ENCODE measurements around the gene INTS1. TPM values are rescaled to one million over a fixed set of nuclear protein-coding genes. Genes with fewer than 3 reads are reported as not detected.

Gene INTS1
- total RNA-seq, 1 experiment from 2014 or later, result 122 TPM

- peaks cover 55% of the 10 kb centered on the region for H3K4me1 ChIP-seq
- Mint-ChIP-seq H3K9me3 (ENCODE audit: unreplicated experiment) (no peaks in the 10 kb centered on the region), H3K36me3 (ENCODE audit: insufficient read depth, unreplicated experiment) (peaks cover 41% of the 10 kb centered on the region), H3K27me3 (ENCODE audit: insufficient read depth, unreplicated experiment) (no peaks in the 10 kb centered on the region), H3K4me1 (ENCODE audit: low read depth, unreplicated experiment) (peaks cover 11% of the 10 kb centered on the region), H3K27ac (ENCODE audit: unreplicated experiment) (peak overlapping the region; percentile 95), H3K4me3 (ENCODE audit: unreplicated experiment) (peak overlapping the region; percentile 92)
- H3K27me3 ChIP-seq (replicated peaks; ENCODE audit: control insufficient read depth, insufficient read depth, low read length), result no peaks in the 10 kb centered on the region
- intact Hi-C loops (cut with micrococcal nuclease; ENCODE audit: unreplicated experiment), result no loop called here
- CTCF ChIA-PET, result no interaction called here
- TF ChIP-seq CTCF (IDR thresholded peaks at IDR 0.05; ENCODE audit: insufficient read depth in 1 of 2, low read depth in 1 of 2, low read length in 1 of 2, severe bottlenecking in 1 of 2, unreplicated experiment in 1 of 2), result no peak
- peak overlapping the region; percentile 16 for H3K4me3 ChIP-seq (ENCODE audit: low read depth, low read length)
- DNase-seq, result no peak
- POLR2A ChIA-PET, result interaction anchor here (1.1 kb wide), 1 partner anchor 23 kb away, joined by 4 read pairs; the partner anchor contains the start of gene TMEM184A
- no TSS peak for BruUV-seq (replicated peaks)
- no peaks in the 10 kb centered on the region; the same call in 1 of the 2 replicates for H3K36me3 ChIP-seq (ENCODE audit: control insufficient read depth, insufficient read depth, low read length)
- H3K9me3 ChIP-seq, result no peaks in the 10 kb centered on the region
Observed at GRCh38 chr7:1533255-1533546, 29.0 kb upstream of the INTS1 start.

DNA sequence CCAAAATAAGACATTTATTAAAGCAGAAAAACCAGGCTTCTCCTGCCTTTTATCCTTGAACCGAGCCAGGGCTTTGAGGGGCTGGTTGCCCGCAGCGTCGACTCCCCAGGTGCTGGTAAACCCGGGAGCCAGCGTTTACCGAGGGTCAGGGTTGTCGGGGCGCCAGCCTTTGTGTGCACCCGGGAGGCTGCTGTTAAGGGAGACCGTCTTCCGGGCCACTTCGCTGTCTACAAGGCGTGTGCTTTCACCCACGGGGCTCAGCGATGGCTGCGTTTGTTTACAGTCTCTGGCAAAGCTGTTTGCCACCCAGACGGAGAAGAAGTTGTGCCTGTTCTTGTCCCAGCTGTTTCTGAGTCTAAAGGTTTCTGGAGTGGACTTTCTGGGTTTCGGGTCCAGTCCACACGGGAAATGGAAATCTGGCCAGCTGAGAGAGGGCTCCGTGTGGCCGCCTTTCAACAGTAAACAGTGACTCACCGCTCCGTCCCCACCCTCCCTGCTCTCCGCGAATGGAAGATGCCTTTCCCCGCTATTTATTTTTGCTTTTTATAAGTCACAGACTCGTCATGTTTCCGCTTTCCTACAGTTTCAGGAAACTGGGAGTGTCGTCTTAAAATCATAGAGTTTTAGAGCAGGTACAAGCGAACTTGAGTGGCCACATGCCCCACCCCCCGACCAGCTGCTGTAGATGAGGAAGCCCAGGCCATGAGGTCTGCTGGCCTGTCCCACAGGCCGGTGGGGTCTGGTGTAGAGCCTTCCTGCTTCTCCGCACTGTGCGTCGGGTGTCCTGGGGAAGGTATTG is 28.5 kb upstream of the INTS1 start:
- Histone ChIP-seq H3K4me1 (peaks cover 52% of the 10 kb centered on the region), H3K27me3 (replicated peaks; ENCODE audit: control insufficient read depth, insufficient read depth, low read length) (no peaks in the 10 kb centered on the region), H3K4me3 (ENCODE audit: low read depth, low read length) (peak overlapping the region; percentile 71), H3K9me3 (no peaks in the 10 kb centered on the region), H3K36me3 (ENCODE audit: control insufficient read depth, insufficient read depth, low read length) (no peaks in the 10 kb centered on the region; the same call in 1 of the 2 replicates)
- H3K27me3 Mint-ChIP-seq (ENCODE audit: insufficient read depth, unreplicated experiment), result no peaks in the 10 kb centered on the region
- DNase-seq, result peak in 1 of 2 experiments; percentile 50
- POLR2A ChIA-PET, result no interaction called here
- BruUV-seq (replicated peaks), result TSS peak; percentile 39
- CTCF ChIA-PET, result no interaction called here
- peak overlapping the region; percentile 92 for H3K4me3 Mint-ChIP-seq (ENCODE audit: unreplicated experiment)
- intact Hi-C loops (cut with micrococcal nuclease; ENCODE audit: unreplicated experiment), result loop anchor here (1.0 kb wide), 1 partner anchor 25 kb away; no protein-coding TSS in a partner anchor
- TF ChIP-seq CTCF (IDR thresholded peaks at IDR 0.05; ENCODE audit: insufficient read depth in 1 of 2, low read depth in 1 of 2, low read length in 1 of 2, severe bottlenecking in 1 of 2, unreplicated experiment in 1 of 2), result no peak
- peaks cover 11% of the 10 kb centered on the region for H3K4me1 Mint-ChIP-seq (ENCODE audit: low read depth, unreplicated experiment)
- H3K9me3 Mint-ChIP-seq (ENCODE audit: unreplicated experiment), result no peaks in the 10 kb centered on the region
- peaks cover 37% of the 10 kb centered on the region for H3K36me3 Mint-ChIP-seq (ENCODE audit: insufficient read depth, unreplicated experiment)
- H3K27ac Mint-ChIP-seq (ENCODE audit: unreplicated experiment), result peak overlapping the region; percentile 95

DNA sequence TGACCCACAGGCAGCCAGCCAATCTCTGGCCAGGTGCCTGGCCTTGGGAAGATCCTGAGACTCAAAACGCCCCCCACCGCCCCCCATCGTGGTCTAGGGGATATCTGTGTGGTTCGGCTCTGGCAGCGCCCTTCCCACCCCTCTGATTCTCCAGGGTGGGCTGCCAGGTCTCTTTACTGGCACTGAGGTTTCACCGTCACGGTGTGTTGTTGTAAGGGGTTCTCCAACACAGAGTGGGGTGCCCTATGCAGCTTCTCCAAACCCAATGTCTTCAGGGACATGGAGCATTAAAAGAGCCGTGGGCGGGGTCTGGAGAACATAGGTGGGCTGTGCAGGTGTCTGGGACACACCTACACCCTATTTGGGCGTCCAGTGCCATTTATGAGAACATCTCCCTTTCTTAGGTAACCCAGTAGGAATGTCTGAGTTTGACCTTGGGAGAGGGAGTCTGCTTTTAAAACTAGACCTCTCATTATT is 27.8 kb upstream of the INTS1 start:
- Mint-ChIP-seq H3K36me3 (ENCODE audit: insufficient read depth, unreplicated experiment) (peaks cover 31% of the 10 kb centered on the region), H3K9me3 (ENCODE audit: unreplicated experiment) (no peaks in the 10 kb centered on the region), H3K4me1 (ENCODE audit: low read depth, unreplicated experiment) (peaks cover 11% of the 10 kb centered on the region), H3K4me3 (ENCODE audit: unreplicated experiment) (peak overlapping the region; percentile 92), H3K27me3 (ENCODE audit: insufficient read depth, unreplicated experiment) (no peaks in the 10 kb centered on the region), H3K27ac (ENCODE audit: unreplicated experiment) (peak overlapping the region; percentile 95)
- ChIA-PET CTCF (no interaction called here), POLR2A (no interaction called here)
- H3K27me3 ChIP-seq (replicated peaks; ENCODE audit: control insufficient read depth, insufficient read depth, low read length), result no peaks in the 10 kb centered on the region
- no peaks in the 10 kb centered on the region for H3K9me3 ChIP-seq
- DNase-seq, result no peak
- BruUV-seq (replicated peaks), result no TSS peak
- H3K36me3 ChIP-seq (ENCODE audit: control insufficient read depth, insufficient read depth, low read length), result no peaks in the 10 kb centered on the region; the same call in 1 of the 2 replicates
- peak overlapping the region; percentile 71 for H3K4me3 ChIP-seq (ENCODE audit: low read depth, low read length)
- TF ChIP-seq CTCF (IDR thresholded peaks at IDR 0.05; ENCODE audit: insufficient read depth in 1 of 2, low read depth in 1 of 2, low read length in 1 of 2, severe bottlenecking in 1 of 2, unreplicated experiment in 1 of 2), result no peak
- intact Hi-C loops (cut with micrococcal nuclease; ENCODE audit: unreplicated experiment), result loop anchor here (1.0 kb wide), 1 partner anchor 25 kb away; no protein-coding TSS in a partner anchor
- peaks cover 47% of the 10 kb centered on the region for H3K4me1 ChIP-seq
